Sigmoid colon (tissue), 7 donors: ENCODE measurements around the gene MSANTD3. TPM values are rescaled to one million over a fixed set of nuclear protein-coding genes. Genes with fewer than 3 reads are reported as not detected.
A peak's percentile ranks its signal among the peaks of the same experiment; 100 is the strongest.

Source experiments
- DNase-seq: peaks from one replicate; pipeline ENCODE4 v3.0.0-alpha.2; 2019
- H3K27ac ChIP-seq, 4 donors: fragments of 200-600 bp; sonication (generic); one replicate each; pipeline ENCODE4 v1.5.1; 2016 to 2019; ENCODE audit warnings: mild to moderate bottlenecking in 1 of 4
- H3K27me3 ChIP-seq, 3 donors: fragments of 200-600 bp; sonication (generic); one replicate each; pipeline ENCODE4 v1.5.1; 2019; ENCODE audit warnings: mild to moderate bottlenecking in 1 of 3
- H3K36me3 ChIP-seq, 4 donors: fragments of 200-600 bp; sonication (generic); one replicate each; pipeline ENCODE4 v1.5.1; 2016 to 2019
- H3K4me1 ChIP-seq, 4 donors: fragments of 200-600 bp; sonication (generic); one replicate each; pipeline ENCODE4 v1.5.1; 2017 to 2019
- H3K4me3 ChIP-seq, 4 donors: fragments of 200-600 bp; sonication (generic); one replicate each; pipeline ENCODE4 v1.5.1; 2017 to 2019; ENCODE audit warnings: mild to moderate bottlenecking in 2 of 4, moderate library complexity in 1 of 4
- H3K9me3 ChIP-seq, 4 donors: fragments of 200-600 bp in 3 of 4; sonication (generic) in 3 of 4; one replicate each; pipeline versions ENCODE4 v1.5.1 to v1.6.1; 2013 to 2019
- CTCF ChIP-seq, 4 experiments: fragments of 450-650 bp in 3 of 4; fragments of 200-600 bp in 1 of 4; IDR thresholded peaks; one replicate each; pipeline ENCODE4 v1.5.1; 2016 to 2019; ENCODE audit warnings: antibody characterized with exemption in 4 of 4, mild to moderate bottlenecking in 3 of 4, moderate library complexity in 2 of 4
- EP300 ChIP-seq, 4 donors: sonication (generic); formaldehyde crosslinking; IDR thresholded peaks; one replicate each; pipeline ENCODE4 v1.6.1; 2017; ENCODE audit warnings: antibody characterized with exemption in 4 of 4
- POLR2A ChIP-seq, 2 donors: fragments of 450-650 bp; IDR thresholded peaks; one replicate each; pipeline ENCODE4 v1.6.1; 2016; ENCODE audit warnings: antibody characterized with exemption in 2 of 2, mild to moderate bottlenecking in 2 of 2, moderate library complexity in 2 of 2
- POLR2AphosphoS5 ChIP-seq, 4 donors: sonication (generic); formaldehyde crosslinking; IDR thresholded peaks; one replicate each; pipeline ENCODE4 v1.6.1; 2017; ENCODE audit warnings: antibody characterized with exemption in 4 of 4
- WGBS, 2 donors: extraction: QIAGEN DNeasy Blood & Tissue Kit; methylation state at CpG; one replicate each; pipeline ENCODE4 v1.1.7; 2013; 5-methylcytosine and 5-hydroxymethylcytosine counted together
- intact Hi-C: fragments of 100-400 bp; cut with DNase I; formaldehyde crosslinking; loops from one replicate; pipeline ENCODE4 v1.15.1; 2023
- polyA plus RNA-seq, 3 donors: library from polyadenylated mRNA; stranded (reverse); fragments of 200-250 nt; gene quantifications; one replicate each; pipeline ENCODE4 v1.2.3, GENCODE V29; 2013
- total RNA-seq, 4 donors: library from RNA; depleted of rRNA; stranded (reverse); fragments of >200 nt; gene quantifications; one replicate each; pipeline ENCODE4 v1.1.0, GENCODE V29; 2016
- donor health status: healthy with polysubstance abuse.
- donor health status: Bipolar disorder and iron deficiency.
- donor health status: healthy.

MSANTD3 gene
- total and polyA plus RNA-seq, 7 donors: 9.2 to 41.8 (median 25.2) TPM

- Histone ChIP-seq H3K27ac (no peak overlapping the region), H3K27me3 (peaks cover 0 to 11% (median 8%) of the 10 kb centered on the region in 3 donors), H3K4me1 (peaks cover 0 to 14% (median 13%) of the 10 kb centered on the region in 4 donors), H3K36me3 (no peaks in the 10 kb centered on the region), H3K4me3 (peak overlapping the region; percentile 43 to 77 (median 66)), H3K9me3 (no peaks in the 10 kb centered on the region)
- WGBS, 2 donors: 23 to 28% methylated on average over 26 of the region's 26 CpGs
- TF ChIP-seq EP300 (IDR thresholded peaks at IDR 0.05): no peak
- TF ChIP-seq POLR2A (IDR thresholded peaks at IDR 0.05): no peak
- no peak for TF ChIP-seq CTCF (IDR thresholded peaks at IDR 0.05)
- TF ChIP-seq POLR2AphosphoS5 (IDR thresholded peaks at IDR 0.05): no peak
- intact Hi-C loops: no loop called here
- no peak for DNase-seq
Observed at GRCh38 chr9:100474082-100474923, 47.4 kb downstream of the MSANTD3 start.

GRCh38 chr9:100474924-100475276 is 48.0 kb downstream of the MSANTD3 start:
- no peak for DNase-seq
- 92 to 93% methylated on average over 4 of the region's 4 CpGs for WGBS, 2 donors

GRCh38 chr9:100477241-100477640 is 50.3 kb downstream of the MSANTD3 start:
- H3K4me3 ChIP-seq: no peak overlapping the region
- WGBS, 2 donors: 95% methylated on average over 4 of the region's 4 CpGs
- no peak for DNase-seq
- no peaks in the 10 kb centered on the region for H3K9me3 ChIP-seq
- TF ChIP-seq POLR2AphosphoS5 (IDR thresholded peaks at IDR 0.05): no peak
- TF ChIP-seq EP300 (IDR thresholded peaks at IDR 0.05): no peak
- TF ChIP-seq POLR2A (IDR thresholded peaks at IDR 0.05): no peak
- no peak for TF ChIP-seq CTCF (IDR thresholded peaks at IDR 0.05)
- intact Hi-C loops: no loop called here
- no peaks in the 10 kb centered on the region for H3K36me3 ChIP-seq
- H3K27ac ChIP-seq: no peak overlapping the region
- H3K27me3 ChIP-seq: peaks cover 0 to 11% (median 8%) of the 10 kb centered on the region in 3 donors
- peaks cover 0 to 14% (median 13%) of the 10 kb centered on the region in 4 donors for H3K4me1 ChIP-seq

More at GRCh38 chr9:100474924-100475276, 48.0 kb downstream of the MSANTD3 start:
- Histone ChIP-seq H3K27me3 (peaks cover 0 to 11% (median 8%) of the 10 kb centered on the region in 3 donors), H3K4me1 (peaks cover 0 to 14% (median 13%) of the 10 kb centered on the region in 4 donors), H3K27ac (no peak overlapping the region), H3K36me3 (no peaks in the 10 kb centered on the region), H3K4me3 (no peak overlapping the region), H3K9me3 (no peaks in the 10 kb centered on the region)
- TF ChIP-seq POLR2AphosphoS5 (IDR thresholded peaks at IDR 0.05) (no peak), CTCF (IDR thresholded peaks at IDR 0.05) (no peak)
- intact Hi-C loops: no loop called here

- Histone ChIP-seq H3K36me3 (no peaks in the 10 kb centered on the region), H3K27ac (no peak overlapping the region), H3K4me3 (no peak overlapping the region), H3K27me3 (peaks cover 0 to 11% (median 8%) of the 10 kb centered on the region in 3 donors), H3K4me1 (peaks cover 0 to 10% (median 9%) of the 10 kb centered on the region in 4 donors), H3K9me3 (no peaks in the 10 kb centered on the region)
- 84 to 93% methylated on average over 6 of the region's 6 CpGs for WGBS, 2 donors
- no peak for DNase-seq
- intact Hi-C loops: no loop called here
- TF ChIP-seq EP300 (IDR thresholded peaks at IDR 0.05) (no peak), POLR2AphosphoS5 (IDR thresholded peaks at IDR 0.05) (no peak), POLR2A (IDR thresholded peaks at IDR 0.05) (no peak), CTCF (IDR thresholded peaks at IDR 0.05) (no peak)
Observed at GRCh38 chr9:100478192-100478591, 51.2 kb downstream of the MSANTD3 start.
